Subcutaneous abdominal adipose tissue (tissue), 5 donors: ENCODE results near the gene NECAB2.

Experiments used
- H3K27ac ChIP-seq: one replicate; pipeline ENCODE4 v1.7.0; 2013; ENCODE audit warnings: low read depth, mild to moderate bottlenecking, inconsistent platforms, low read length, moderate library complexity
- H3K27me3 ChIP-seq, 5 donors: one replicate each; pipeline ENCODE4 v1.7.0; 2013; ENCODE audit warnings: low read length in 5 of 5, inconsistent platforms in 1 of 5; ENCODE audit not compliant: control insufficient read depth in 5 of 5, insufficient read depth in 4 of 5
- H3K36me3 ChIP-seq, 5 donors: one replicate each; pipeline ENCODE4 v1.7.0; 2013; ENCODE audit warnings: low read length in 5 of 5; ENCODE audit not compliant: control insufficient read depth in 5 of 5, insufficient read depth in 5 of 5
- H3K4me1 ChIP-seq, 5 donors: one replicate each; pipeline ENCODE4 v1.7.0; 2013; ENCODE audit warnings: low read length in 5 of 5, mild to moderate bottlenecking in 3 of 5, moderate library complexity in 1 of 5; ENCODE audit not compliant: control insufficient read depth in 5 of 5, insufficient read depth in 5 of 5
- H3K4me3 ChIP-seq, 5 donors: one replicate each; pipeline ENCODE4 v1.7.0; 2013; ENCODE audit warnings: low read length in 5 of 5, low read depth in 1 of 5
- H3K9ac ChIP-seq, 5 donors: one replicate each; pipeline ENCODE4 v1.7.0; 2013; ENCODE audit warnings: low read length in 5 of 5, mild to moderate bottlenecking in 4 of 5, moderate library complexity in 3 of 5
- H3K9me3 ChIP-seq, 5 donors: one replicate each; pipeline ENCODE4 v1.7.0; 2013; ENCODE audit warnings: low read length in 5 of 5; ENCODE audit not compliant: control insufficient read depth in 5 of 5
- donor health status: healthy.
- donor health status: healthy.
- donor health status: healthy.
- donor health status: healthy.
- donor health status: healthy.

The NECAB2 gene

GRCh38 chr16:84048270-84048669 is 80.2 kb downstream of the NECAB2 start:
- Histone ChIP-seq H3K4me3 (no peak overlapping the region), H3K9ac (no peak overlapping the region), H3K27me3 (peaks cover 2 to 14% (median 9%) of the 10 kb centered on the region in 5 donors), H3K9me3 (no peaks in the 10 kb centered on the region), H3K4me1 (peaks cover 0 to 6% (median 0%) of the 10 kb centered on the region in 5 donors), H3K27ac (no peak overlapping the region), H3K36me3 (peaks cover 0 to 62% (median 37%) of the 10 kb centered on the region in 5 donors)

- Histone ChIP-seq H3K27me3 (peaks cover 2 to 8% (median 3%) of the 10 kb centered on the region in 5 donors), H3K9ac (no peak overlapping the region), H3K36me3 (peaks cover 3 to 68% (median 43%) of the 10 kb centered on the region in 5 donors), H3K4me3 (no peak overlapping the region), H3K9me3 (no peaks in the 10 kb centered on the region), H3K27ac (no peak overlapping the region), H3K4me1 (peaks cover 0 to 4% (median 0%) of the 10 kb centered on the region in 5 donors)
Observed at GRCh38 chr16:84048871-84049270, 80.8 kb downstream of the NECAB2 start.

GRCh38 chr16:84049403-84050060 is 81.5 kb downstream of the NECAB2 start:
- Histone ChIP-seq H3K27me3 (peaks cover 0 to 5% (median 2%) of the 10 kb centered on the region in 5 donors), H3K36me3 (peaks cover 3 to 74% (median 49%) of the 10 kb centered on the region in 5 donors), H3K27ac (no peak overlapping the region), H3K9ac (no peak overlapping the region), H3K4me1 (no peaks in the 10 kb centered on the region), H3K9me3 (no peaks in the 10 kb centered on the region), H3K4me3 (no peak overlapping the region)

GRCh38 chr16:84050316-84050715 is 82.3 kb downstream of the NECAB2 start:
- Histone ChIP-seq H3K9me3 (no peaks in the 10 kb centered on the region), H3K4me3 (no peak overlapping the region), H3K36me3 (peaks cover 3 to 82% (median 57%) of the 10 kb centered on the region in 5 donors), H3K27ac (no peak overlapping the region), H3K4me1 (no peaks in the 10 kb centered on the region), H3K27me3 (no peaks in the 10 kb centered on the region), H3K9ac (no peak overlapping the region)

GRCh38 chr16:84052071-84052622 is 84.1 kb downstream of the NECAB2 start:
- H3K9me3 ChIP-seq: no peaks in the 10 kb centered on the region
- H3K4me3 ChIP-seq: no peak overlapping the region
- H3K27ac ChIP-seq: no peak overlapping the region
- H3K4me1 ChIP-seq: no peaks in the 10 kb centered on the region
- H3K36me3 ChIP-seq: peaks cover 3 to 98% (median 75%) of the 10 kb centered on the region in 5 donors
- H3K27me3 ChIP-seq: no peaks in the 10 kb centered on the region
- no peak overlapping the region for H3K9ac ChIP-seq
